Measurements from ENCODE around the gene APOA4.
"Not testable (repeated sequence)": the region's sequence is repeated elsewhere in the genome, so short reads cannot be mapped to it uniquely, and the experiment has no call there.

Gene APOA4

GRCh38 chr11:116847612-116848011, 24.5 kb upstream of the APOA4 start:
- DNase-seq: no peak

- DNase-seq: no peak
Observed at GRCh38 chr11:116844722-116845121, 21.6 kb upstream of the APOA4 start.

- DNase-seq: no peak
Observed at GRCh38 chr11:116843661-116844060, 20.6 kb upstream of the APOA4 start.

- no peak for DNase-seq
Observed at GRCh38 chr11:116842909-116843308, 19.8 kb upstream of the APOA4 start.

- DNase-seq: no peak
Observed at GRCh38 chr11:116842117-116842516, 19.0 kb upstream of the APOA4 start.

- DNase-seq: no peak
Observed at GRCh38 chr11:116840746-116841296, 17.7 kb upstream of the APOA4 start.

- no peak for DNase-seq
Observed at GRCh38 chr11:116840224-116840745, 17.2 kb upstream of the APOA4 start.

- DNase-seq: no peak
Observed at GRCh38 chr11:116838321-116839084, 15.4 kb upstream of the APOA4 start.

GRCh38 chr11:116837231-116838091, 14.4 kb upstream of the APOA4 start, which contains the start of gene APOA1:
TSS of gene APOA1 (minus strand) at chr11:116837622. CDS start at chr11:116837387, 235 bp downstream.
- no peak for DNase-seq

GRCh38 chr11:116836632-116836991, 13.5 kb upstream of the APOA4 start:
- DNase-seq: no peak

GRCh38 chr11:116835791-116836631, 12.9 kb upstream of the APOA4 start:
- DNase-seq: peak; percentile 91

GRCh38 chr11:116835042-116835772, 12.1 kb upstream of the APOA4 start:
- DNase-seq: no peak

GRCh38 chr11:116834535-116835041, 11.5 kb upstream of the APOA4 start:
- not testable (repeated sequence) for DNase-seq

GRCh38 chr11:116833816-116834534, 10.9 kb upstream of the APOA4 start:
- DNase-seq: no peak

GRCh38 chr11:116833491-116833815, 10.3 kb upstream of the APOA4 start:
- no peak for DNase-seq

GRCh38 chr11:116832350-116833290, 9.5 kb upstream of the APOA4 start:
- DNase-seq: no peak

- no peak for DNase-seq
Observed at GRCh38 chr11:116831790-116832349, 8.8 kb upstream of the APOA4 start.

GRCh38 chr11:116830184-116830912, 7.2 kb upstream of the APOA4 start:
- DNase-seq: no peak
